Measurements from ENCODE around the gene KRT13. TPM values are rescaled to one million over a fixed set of nuclear protein-coding genes. Genes with fewer than 3 reads are reported as not detected.

Gene KRT13
- total RNA-seq, 1 experiment from 2014 or later = not detected

DNA sequence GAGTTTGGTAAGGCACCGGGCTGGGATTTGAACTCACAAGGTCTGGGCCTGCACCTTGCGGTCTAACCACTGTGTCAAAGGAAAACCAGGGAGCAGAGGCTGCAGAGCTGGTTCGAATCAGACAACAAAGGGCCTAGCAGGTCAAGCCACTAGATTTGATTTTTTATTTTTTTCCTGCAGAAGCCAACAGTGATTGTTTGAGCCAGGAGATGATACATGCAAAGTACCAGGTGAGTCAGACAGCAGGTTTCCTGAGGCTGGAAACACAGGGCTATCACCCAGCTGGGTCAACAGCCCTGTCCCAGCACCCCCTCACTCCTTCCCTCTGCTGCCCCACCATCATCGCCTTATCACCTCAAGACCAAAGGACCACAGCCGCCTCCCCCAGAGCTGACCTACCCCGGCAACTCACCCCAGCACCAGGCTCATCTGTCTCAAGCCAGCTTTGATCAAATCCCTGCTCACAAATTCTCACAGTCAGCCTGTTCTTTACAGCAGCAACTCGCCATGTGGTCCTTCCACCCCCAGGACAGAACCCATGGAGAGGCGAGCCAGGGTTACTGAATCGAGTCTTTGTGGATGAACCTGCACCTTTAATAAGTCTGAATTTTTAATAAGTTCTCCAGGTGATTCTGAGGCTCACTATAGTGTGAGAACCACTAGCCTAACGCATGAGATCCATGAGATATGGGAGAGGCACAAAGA lies 35.7 kb upstream of the KRT13 start (continued):
- no peak for TF ChIP-seq ELF4 (CRISPR knock-in tag; IDR thresholded peaks at IDR 0.05; ENCODE audit: low read depth)
- no peak for TF ChIP-seq AR (CRISPR knock-in tag; IDR thresholded peaks at IDR 0.05)
- no peak for TF ChIP-seq ARID4B (CRISPR knock-in tag; IDR thresholded peaks at IDR 0.05; ENCODE audit: borderline replicate concordance)
- no peak for TF ChIP-seq SMAD3 (CRISPR knock-in tag; IDR thresholded peaks at IDR 0.05; ENCODE audit: borderline replicate concordance)
- TF ChIP-seq TCF7 (CRISPR knock-in tag; IDR thresholded peaks at IDR 0.05; ENCODE audit: low read depth) = no peak
- TF ChIP-seq, protein P1, sequence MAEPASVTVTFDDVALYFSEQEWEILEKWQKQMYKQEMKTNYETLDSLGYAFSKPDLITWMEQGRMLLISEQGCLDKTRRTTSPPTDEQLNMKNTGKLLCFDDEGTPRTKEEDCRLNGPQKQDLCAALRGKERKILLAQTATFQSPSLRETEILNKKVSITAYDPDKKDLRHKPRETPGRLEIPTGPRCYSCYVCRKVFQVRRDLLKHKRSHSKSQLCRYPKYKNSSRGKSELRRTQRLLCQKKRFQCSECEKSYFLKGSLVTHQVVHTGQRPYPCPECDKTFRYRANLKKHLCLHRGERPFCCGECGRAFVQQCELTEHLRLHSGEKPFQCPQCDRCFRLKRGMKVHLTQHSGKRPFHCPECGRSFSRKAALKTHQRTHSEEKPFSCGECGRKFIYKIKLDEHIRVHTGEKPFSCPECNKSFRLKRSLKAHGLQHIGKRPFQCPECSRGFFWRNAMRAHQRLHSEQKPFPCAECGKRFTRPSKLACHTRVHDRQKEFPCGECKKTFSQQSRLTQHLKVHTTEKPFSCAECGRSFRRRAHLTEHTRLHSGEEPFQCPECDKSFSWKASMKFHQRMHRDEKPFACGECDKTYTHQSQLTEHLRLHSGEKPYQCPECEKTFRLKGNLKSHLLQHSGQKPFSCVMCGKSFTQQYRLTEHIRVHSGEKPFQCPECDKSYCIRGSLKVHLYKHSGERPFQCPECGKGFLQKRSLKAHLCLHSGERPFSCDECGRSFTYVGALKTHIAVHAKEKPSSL (CRISPR knock-in tag; conservative IDR thresholded peaks at IDR 0.05) = no peak
- TF ChIP-seq ZNF232 (CRISPR knock-in tag; IDR thresholded peaks at IDR 0.05) = no peak
- no peak for TF ChIP-seq CREM (CRISPR knock-in tag; IDR thresholded peaks at IDR 0.05)
- no peak for TF ChIP-seq ZNF396 (CRISPR knock-in tag; IDR thresholded peaks at IDR 0.05; ENCODE audit: borderline replicate concordance)

DNA sequence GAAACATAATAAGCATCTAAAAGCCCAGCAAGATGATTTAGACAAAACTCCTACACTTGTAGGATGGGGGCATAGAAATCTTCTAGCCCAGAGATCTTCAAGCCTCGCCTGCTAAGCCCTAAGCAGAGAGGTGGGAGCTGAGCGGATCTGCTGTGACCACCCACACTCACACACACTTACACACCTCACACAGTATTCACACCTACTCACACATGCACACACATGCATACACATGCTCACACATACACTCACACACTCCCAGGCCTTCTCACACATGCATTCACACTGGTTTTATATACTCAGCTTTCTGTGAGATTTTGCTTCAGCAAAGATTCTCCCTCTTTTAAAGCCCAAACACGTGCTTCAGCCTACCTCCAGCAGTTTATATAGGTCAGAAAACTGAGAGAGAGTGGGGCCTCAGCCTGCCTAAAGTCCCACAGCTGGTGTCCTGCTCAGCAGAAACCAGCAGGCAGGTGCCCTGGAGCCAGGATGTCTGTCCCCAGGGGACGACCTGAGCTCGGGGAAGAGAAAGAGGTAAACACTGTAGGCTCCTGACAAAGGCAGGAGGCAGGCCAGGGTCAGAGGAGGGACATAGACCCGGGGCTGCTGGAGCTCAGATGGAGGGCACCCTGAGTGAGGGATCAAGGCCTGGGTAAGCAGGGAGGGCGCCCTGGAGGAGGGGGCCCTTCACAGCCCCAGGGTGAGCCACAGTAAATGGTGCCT lies 34.7 kb upstream of the KRT13 start:
- H3K27me3 Mint-ChIP-seq (ENCODE audit: low read depth) = no peaks in the 10 kb centered on the region
- H3K4me3 Mint-ChIP-seq = no peak overlapping the region
- H3K9me3 Mint-ChIP-seq = no peaks in the 10 kb centered on the region
- peaks cover 53% of the 10 kb centered on the region for H3K4me1 Mint-ChIP-seq
- H3K36me3 Mint-ChIP-seq = no peaks in the 10 kb centered on the region
- ChIA-PET POLR2A (interaction anchor here (1.2 kb wide), 1 partner anchor 12 kb away, joined by 8 read pairs; the partner anchor contains the start of gene KRT19), CTCF (interaction anchor here (0.9 to 2.2 kb wide), 7 partner anchors 9 to 156 kb away, joined by 3 to 36 read pairs (median 8); no protein-coding TSS in a partner anchor)
- peak overlapping the region; percentile 35 for H3K27ac Mint-ChIP-seq
- ATAC-seq (peak; percentile 19; the same call in 1 of the 2 replicates), DNase-seq (ENCODE audit: low spot score) (no peak)
- TF ChIP-seq SP1 (CRISPR knock-in tag; conservative IDR thresholded peaks at IDR 0.05) (no peak), NFE2L1 (CRISPR knock-in tag; IDR thresholded peaks at IDR 0.05) (no peak), ESRRA (CRISPR knock-in tag; IDR thresholded peaks at IDR 0.05; ENCODE audit: borderline replicate concordance) (no peak), CREM (CRISPR knock-in tag; IDR thresholded peaks at IDR 0.05) (no peak), GRHL2 (CRISPR knock-in tag; IDR thresholded peaks at IDR 0.05; ENCODE audit: insufficient replicate concordance, severe bottlenecking) (no peak), SMAD3 (CRISPR knock-in tag; IDR thresholded peaks at IDR 0.05; ENCODE audit: borderline replicate concordance) (no peak), ZNF512 (CRISPR knock-in tag; IDR thresholded peaks at IDR 0.05; ENCODE audit: borderline replicate concordance) (no peak), ZNF423 (CRISPR knock-in tag; IDR thresholded peaks at IDR 0.05) (no peak), E2F4 (CRISPR knock-in tag; IDR thresholded peaks at IDR 0.05; ENCODE audit: borderline replicate concordance, low read depth) (no peak)
- TF ChIP-seq, protein P1 (CRISPR knock-in tag; conservative IDR thresholded peaks at IDR 0.05) = no peak
